GM04504 (cell line): Measurements from ENCODE around the gene ABCA9.
"Not testable (repeated sequence)": the region's sequence is repeated elsewhere in the genome, so short reads cannot be mapped to it uniquely, and the experiment has no call there.

Experiments used
- DNase-seq: peaks from one replicate; pipeline ENCODE4 v3.0.0-alpha.2; 2012; ENCODE audit warnings: low read depth

ABCA9 gene

GRCh38 chr17:68950725-68951124 is 110.0 kb downstream of the ABCA9 start:
- DNase-seq: no peak

GRCh38 chr17:68947868-68948267 is 112.9 kb downstream of the ABCA9 start:
- DNase-seq: not testable (repeated sequence)

DNA sequence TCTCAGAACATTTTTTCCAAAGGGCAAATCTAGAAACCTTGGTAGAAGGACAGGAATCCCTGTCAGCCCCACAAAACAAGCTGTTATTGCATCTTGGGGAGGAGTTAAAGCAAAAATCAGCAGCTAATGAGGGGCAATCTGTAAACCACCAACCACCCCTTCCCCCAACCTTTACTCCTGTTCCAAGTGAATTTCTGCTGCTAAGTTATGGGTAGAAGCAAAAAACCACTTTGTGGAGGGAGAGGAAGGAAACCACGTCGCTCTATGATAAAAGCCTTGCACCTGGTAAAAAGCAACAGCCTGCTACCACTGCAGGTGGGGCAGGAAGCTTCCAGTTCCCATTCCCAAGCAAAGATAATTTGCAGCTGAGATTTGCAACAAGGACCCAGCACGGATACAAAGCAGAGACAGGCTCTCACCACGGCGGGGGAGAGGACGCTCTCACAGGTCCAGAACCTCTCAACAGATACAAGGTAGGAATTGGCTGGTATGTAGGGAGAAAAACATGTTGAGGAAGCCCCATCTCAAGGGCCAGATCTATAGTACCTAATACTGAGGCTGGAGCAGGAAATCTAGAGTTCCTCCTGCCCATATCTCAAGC is 116.2 kb downstream of the ABCA9 start:
- no peak for DNase-seq

GRCh38 chr17:68943812-68944182 is 116.9 kb downstream of the ABCA9 start:
- DNase-seq: not testable (repeated sequence)

- no peak for DNase-seq
Measured at GRCh38 chr17:68943123-68943811, 117.5 kb downstream of the ABCA9 start.

DNA sequence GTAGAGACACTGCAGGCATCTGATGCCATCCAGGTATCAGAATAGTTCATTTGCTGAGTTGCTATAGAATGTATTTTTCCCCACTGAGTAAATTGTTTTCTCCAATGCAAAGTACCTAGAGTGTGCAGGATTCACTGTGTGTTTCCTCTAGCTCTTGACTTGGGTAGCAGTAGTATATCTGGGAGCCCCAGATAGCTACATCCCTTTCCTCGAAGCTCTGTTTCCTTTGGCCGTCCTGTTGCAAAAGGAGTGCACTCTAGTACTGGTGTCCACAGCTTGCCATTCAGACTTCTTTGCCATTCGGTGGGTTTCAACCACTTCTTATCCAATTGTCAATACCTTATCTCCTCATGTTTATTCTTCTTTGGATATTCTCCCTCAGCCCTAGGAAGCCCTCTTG is 118.3 kb downstream of the ABCA9 start:
- no peak for DNase-seq

- no peak for DNase-seq
Measured at GRCh38 chr17:68941761-68942160, 119.0 kb downstream of the ABCA9 start.

- no peak for DNase-seq
Measured at GRCh38 chr17:68939195-68939594, 121.5 kb downstream of the ABCA9 start.

DNA sequence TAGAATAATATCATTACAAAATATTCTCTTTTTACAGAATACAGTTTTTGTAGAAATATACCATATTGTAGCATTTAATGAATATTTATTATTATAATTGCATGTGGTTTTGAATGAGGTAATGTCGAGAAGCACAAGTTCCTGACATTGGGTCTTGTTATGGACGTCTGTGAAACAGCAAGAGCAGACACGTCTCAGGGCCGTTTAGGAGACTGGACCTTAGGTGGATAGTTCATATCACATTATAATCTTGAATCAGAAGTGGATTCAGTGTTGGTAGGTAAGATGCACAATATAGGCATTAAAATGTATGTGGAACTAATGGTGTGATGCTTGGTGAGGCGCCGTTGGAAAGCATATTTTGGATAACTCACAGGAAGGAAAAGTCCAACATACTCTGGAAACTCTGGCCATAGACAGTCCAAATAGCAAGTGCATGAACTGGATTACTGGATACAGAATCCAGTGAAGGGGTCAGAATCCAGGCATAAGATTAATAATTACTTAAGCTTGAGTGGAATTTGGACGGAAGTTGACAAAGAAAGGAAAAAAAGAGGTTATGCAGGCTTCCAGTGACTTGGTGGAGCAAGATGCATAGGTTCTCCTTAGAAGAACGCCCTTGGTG is 122.7 kb downstream of the ABCA9 start:
- no peak for DNase-seq

GRCh38 chr17:68927516-68927915 is 133.2 kb downstream of the ABCA9 start:
- no peak for DNase-seq

DNA sequence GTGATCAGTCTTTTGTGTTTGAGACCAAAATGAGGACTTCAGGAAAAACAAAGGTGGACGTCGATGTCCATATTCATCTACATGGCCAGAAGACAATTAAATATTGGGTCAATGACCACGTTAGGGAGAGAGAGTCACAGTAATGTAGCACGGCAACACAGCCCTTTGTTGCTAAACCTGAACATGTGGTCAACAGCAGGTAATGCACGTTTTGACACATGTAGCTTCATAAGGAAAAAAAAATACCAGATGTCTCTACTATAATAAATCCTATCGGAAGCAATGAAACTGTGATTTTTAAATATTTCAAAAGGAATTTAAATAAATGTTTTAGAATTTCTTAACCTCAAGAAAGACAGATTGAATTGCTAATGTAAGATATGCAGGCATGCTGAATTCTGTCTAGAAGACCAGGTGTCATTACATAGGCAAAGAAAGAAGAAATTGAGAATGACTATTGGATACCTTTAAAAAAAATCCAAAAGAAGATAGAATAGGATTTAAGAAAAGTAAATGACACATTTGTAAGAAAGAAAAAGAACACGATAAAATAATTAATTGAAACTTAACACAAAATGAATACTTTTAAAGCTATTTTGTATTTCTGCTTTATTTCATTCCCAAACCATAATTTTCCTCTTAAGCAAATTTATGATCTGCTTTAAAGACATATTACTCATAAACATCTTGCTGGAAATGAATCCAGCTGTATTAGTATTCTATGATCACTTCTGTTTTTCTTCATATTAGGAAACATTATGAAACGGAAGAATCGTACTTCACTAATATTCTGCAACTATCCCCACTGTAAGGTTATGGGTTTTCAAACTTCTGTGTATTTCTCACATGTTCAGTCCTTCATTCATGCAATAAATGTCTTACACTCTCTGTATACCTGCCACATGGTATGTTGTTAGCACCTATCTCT is 135.7 kb downstream of the ABCA9 start:
- no peak for DNase-seq
